Small intestine (tissue), 7 donors: ENCODE results near the gene SUCNR1. TPM values are rescaled to one million over a fixed set of nuclear protein-coding genes. Genes with fewer than 3 reads are reported as not detected.
"Not testable (repeated sequence)": the region's sequence is repeated elsewhere in the genome, so short reads cannot be mapped to it uniquely, and the experiment has no call there.

Source experiments
- DNase-seq, 2 donors: peaks; one replicate each; pipeline versions ENCODE4 v3.0.0 to v3.0.0-alpha.2; 2013
- FAIRE-seq: peaks from 2 replicates; lab custom pipeline; 2012; peaks lifted over from hg19 to GRCh38; lab: Jason Lieb, UNC
- H3K27ac ChIP-seq, 3 donors: one replicate each; pipeline ENCODE4 v1.5.1; 2013; ENCODE audit warnings: low read length in 2 of 3, mild to moderate bottlenecking in 2 of 3, control low read depth in 1 of 3, inconsistent platforms in 1 of 3, low read depth in 1 of 3, moderate library complexity in 1 of 3
- H3K27me3 ChIP-seq, 3 donors: one replicate each; pipeline ENCODE4 v1.6.1; 2013; ENCODE audit warnings: low read length in 3 of 3, inconsistent platforms in 1 of 3; ENCODE audit not compliant: control insufficient read depth in 3 of 3, insufficient read depth in 3 of 3
- H3K36me3 ChIP-seq, 3 donors: one replicate each; pipeline ENCODE4 v1.6.1; 2013; ENCODE audit warnings: low read length in 3 of 3, inconsistent platforms in 1 of 3, low read depth in 1 of 3, mild to moderate bottlenecking in 1 of 3, moderate library complexity in 1 of 3; ENCODE audit not compliant: control insufficient read depth in 3 of 3, insufficient read depth in 2 of 3
- H3K4me1 ChIP-seq, 3 donors: one replicate each; pipeline ENCODE4 v1.6.1; 2013; ENCODE audit warnings: low read length in 2 of 3, inconsistent platforms in 1 of 3, low read depth in 1 of 3, mild to moderate bottlenecking in 1 of 3, moderate library complexity in 1 of 3; ENCODE audit not compliant: control insufficient read depth in 3 of 3, insufficient read depth in 2 of 3
- H3K4me3 ChIP-seq, 3 donors: one replicate each; pipeline ENCODE4 v1.5.1; 2013; ENCODE audit warnings: low read length in 3 of 3, control low read depth in 1 of 3, inconsistent platforms in 1 of 3, low read depth in 1 of 3, mild to moderate bottlenecking in 1 of 3, moderate library complexity in 1 of 3
- H3K9me3 ChIP-seq, 2 donors: one replicate each; pipeline ENCODE4 v1.6.1; 2013; ENCODE audit warnings: low read depth in 1 of 2, low read length in 1 of 2; ENCODE audit not compliant: control insufficient read depth in 2 of 2, insufficient read depth in 1 of 2
- WGBS, 3 donors: extraction: QIAGEN DNeasy Blood & Tissue Kit; methylation state at CpG; one replicate each; pipeline ENCODE4 v1.1.7; 2013; 5-methylcytosine and 5-hydroxymethylcytosine counted together
- polyA plus RNA-seq, 4 donors: library from polyadenylated mRNA; stranded (reverse) in 3 of 4; unstranded in 1 of 4; fragments of 200-250 nt in 3 of 4; fragments of 120-200 nt in 1 of 4; gene quantifications; one replicate each; pipeline versions ENCODE4 v1.2.1 to v1.2.3, GENCODE V29; 2013
- donor health status: healthy with polysubstance abuse.
- donor health status: control.
- donor health status: control.
- donor health status: Bipolar disorder and iron deficiency.
- donor health status: healthy.

SUCNR1 gene
- polyA plus RNA-seq, 4 donors, result 0.22 to 0.89 (median 0.36) TPM

DNA sequence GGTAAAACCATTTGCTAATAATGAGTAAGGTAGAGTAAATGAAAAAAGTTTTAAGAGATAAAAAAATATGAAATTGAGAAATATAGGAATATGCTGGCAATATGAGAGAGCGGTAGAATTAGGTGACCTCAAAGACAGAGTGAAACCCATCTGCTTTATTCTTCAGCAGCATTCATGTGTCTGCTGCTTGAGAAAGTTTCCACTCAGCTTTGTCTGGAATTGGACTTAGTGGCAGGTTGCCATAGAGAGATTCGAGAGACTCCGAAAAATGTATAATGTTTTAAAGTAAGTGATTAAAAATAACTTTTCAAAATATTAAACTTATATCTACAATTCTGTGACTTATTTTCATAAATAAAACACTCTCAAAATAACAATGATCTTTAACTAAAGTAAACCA lies 5.0 kb downstream of the SUCNR1 start:
- Histone ChIP-seq H3K27ac (no peak overlapping the region), H3K36me3 (no peaks in the 10 kb centered on the region), H3K4me3 (no peak overlapping the region), H3K4me1 (peaks cover 0 to 2% (median 0%) of the 10 kb centered on the region in 3 donors), H3K27me3 (no peaks in the 10 kb centered on the region), H3K9me3 (no peaks in the 10 kb centered on the region)
- 68 to 94% (median 92%) methylated on average over 3 of the region's 3 CpGs for WGBS, 3 donors
- DNase-seq (no peak), FAIRE-seq (no peak)

DNA sequence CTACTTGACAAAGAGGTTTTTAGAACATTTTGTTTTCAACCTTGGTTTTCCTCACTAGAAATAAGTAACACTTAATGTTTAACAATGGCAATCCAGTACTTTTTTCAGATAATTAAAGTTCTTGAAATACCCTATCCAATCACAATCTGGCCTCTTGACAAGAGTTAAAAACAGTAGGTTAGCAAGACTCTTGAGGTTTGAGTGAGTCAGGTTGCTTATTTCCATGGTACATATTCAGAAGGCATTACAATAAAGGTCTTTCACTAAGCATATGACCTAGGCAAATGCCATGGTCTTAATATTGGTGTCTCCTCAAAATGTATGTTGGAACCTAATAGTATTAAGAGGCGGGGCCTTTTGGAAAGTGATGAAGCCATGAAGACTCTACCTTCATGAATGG lies 5.6 kb downstream of the SUCNR1 start:
- DNase-seq, result no peak
- H3K4me3 ChIP-seq, result no peak overlapping the region
- H3K27me3 ChIP-seq, result no peaks in the 10 kb centered on the region
- FAIRE-seq, result no peak
- 9 to 47% (median 36%) methylated on average over 1 of the region's 1 CpG for WGBS, 3 donors
- H3K9me3 ChIP-seq, result no peaks in the 10 kb centered on the region
- H3K36me3 ChIP-seq, result no peaks in the 10 kb centered on the region
- H3K27ac ChIP-seq, result no peak overlapping the region
- H3K4me1 ChIP-seq, result peaks cover 0 to 2% (median 0%) of the 10 kb centered on the region in 3 donors

DNA sequence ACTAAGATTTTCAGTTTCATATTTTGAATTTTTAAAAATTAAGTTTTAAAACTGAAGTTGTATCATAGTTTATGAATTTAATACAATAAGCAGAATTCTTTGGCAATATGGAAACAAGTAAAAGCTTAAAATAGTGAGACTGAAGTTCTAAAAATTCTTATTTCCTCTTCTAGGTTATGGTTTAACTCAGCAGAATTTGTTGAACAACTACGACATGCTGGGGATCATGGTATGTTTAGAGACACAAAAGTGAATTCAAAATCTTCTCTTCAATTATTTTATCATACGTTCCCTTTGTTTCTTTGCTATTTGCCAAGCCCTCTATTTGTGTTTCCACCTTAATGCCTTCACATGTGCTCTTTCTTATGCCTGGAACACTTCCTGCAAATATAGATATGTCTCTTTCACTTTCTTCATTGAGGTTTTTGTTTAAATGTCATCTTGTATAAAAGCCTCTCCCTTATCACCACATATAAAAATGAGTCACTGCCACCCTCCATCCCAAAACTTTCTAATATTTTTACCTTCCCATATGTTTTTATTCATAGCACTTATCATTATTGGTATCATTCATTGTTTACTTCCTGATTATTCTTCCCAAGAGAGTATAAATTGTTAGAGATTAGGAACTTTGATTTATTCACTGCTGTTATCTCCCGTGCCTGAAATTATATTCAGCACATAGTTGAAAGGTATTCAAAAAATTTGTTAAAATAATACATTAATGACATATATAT lies 6.4 kb downstream of the SUCNR1 start:
- no peak for FAIRE-seq
- H3K27ac ChIP-seq, result no peak overlapping the region
- WGBS, 3 donors, result 32 to 40% (median 34%) methylated on average over 3 of the region's 3 CpGs

DNA sequence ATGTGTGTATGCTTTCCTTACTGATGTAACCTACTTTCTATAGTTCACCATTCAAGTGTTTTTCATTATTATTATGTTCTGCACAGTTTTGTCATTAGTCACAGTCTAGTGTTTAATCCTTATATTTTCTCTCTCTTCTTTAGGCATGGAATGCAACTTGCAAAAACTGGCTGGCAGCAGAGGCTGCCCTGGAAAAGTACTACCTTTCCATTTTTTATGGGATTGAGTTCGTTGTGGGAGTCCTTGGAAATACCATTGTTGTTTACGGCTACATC lies 6.9 kb downstream of the SUCNR1 start:
- Histone ChIP-seq H3K36me3 (no peaks in the 10 kb centered on the region), H3K4me3 (no peak overlapping the region), H3K27ac (no peak overlapping the region), H3K4me1 (peaks cover 0 to 2% (median 0%) of the 10 kb centered on the region in 3 donors), H3K27me3 (no peaks in the 10 kb centered on the region), H3K9me3 (peaks cover 0 to 9% of the 10 kb centered on the region in 2 donors)
- DNase-seq (no peak), FAIRE-seq (no peak)
- 66 to 92% (median 85%) methylated on average over 2 of the region's 2 CpGs for WGBS, 3 donors

More for the DNA sequence above, 6.4 kb downstream of the SUCNR1 start:
- Histone ChIP-seq H3K4me3 (no peak overlapping the region), H3K27me3 (no peaks in the 10 kb centered on the region), H3K36me3 (no peaks in the 10 kb centered on the region), H3K4me1 (peaks cover 0 to 2% (median 0%) of the 10 kb centered on the region in 3 donors), H3K9me3 (peaks cover 0 to 4% of the 10 kb centered on the region in 2 donors)
- DNase-seq, result no peak

DNA sequence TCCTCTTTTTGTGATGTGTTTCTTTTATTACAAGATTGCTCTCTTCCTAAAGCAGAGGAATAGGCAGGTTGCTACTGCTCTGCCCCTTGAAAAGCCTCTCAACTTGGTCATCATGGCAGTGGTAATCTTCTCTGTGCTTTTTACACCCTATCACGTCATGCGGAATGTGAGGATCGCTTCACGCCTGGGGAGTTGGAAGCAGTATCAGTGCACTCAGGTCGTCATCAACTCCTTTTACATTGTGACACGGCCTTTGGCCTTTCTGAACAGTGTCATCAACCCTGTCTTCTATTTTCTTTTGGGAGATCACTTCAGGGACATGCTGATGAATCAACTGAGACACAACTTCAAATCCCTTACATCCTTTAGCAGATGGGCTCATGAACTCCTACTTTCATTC lies 7.7 kb downstream of the SUCNR1 start:
- Histone ChIP-seq H3K27ac (no peak overlapping the region), H3K36me3 (no peaks in the 10 kb centered on the region), H3K27me3 (no peaks in the 10 kb centered on the region), H3K4me1 (no peaks in the 10 kb centered on the region), H3K4me3 (no peak overlapping the region), H3K9me3 (peaks cover 0 to 12% of the 10 kb centered on the region in 2 donors)
- no peak for FAIRE-seq
- no peak for DNase-seq
- 94% methylated on average over 6 of the region's 6 CpGs for WGBS, 3 donors

DNA sequence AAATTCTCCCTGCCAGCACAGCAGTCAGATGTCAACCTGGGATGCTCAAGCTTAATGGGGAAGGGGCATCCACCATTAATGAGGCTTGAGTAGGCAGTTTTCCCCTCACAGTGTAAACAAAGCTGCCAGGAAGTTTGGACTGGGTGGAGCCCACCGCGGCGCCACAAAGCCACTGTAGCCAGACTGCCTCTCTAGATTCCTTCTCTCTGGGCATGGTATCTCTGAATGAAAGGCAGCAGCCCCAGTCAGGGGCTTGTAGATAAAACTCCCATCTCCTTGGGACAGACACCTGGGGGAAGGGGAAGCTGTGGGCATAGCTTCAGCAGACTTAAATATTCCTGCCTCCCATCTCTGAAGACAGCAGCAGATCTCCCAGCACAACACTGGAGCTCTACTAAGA lies 12.0 kb downstream of the SUCNR1 start:
- not testable (repeated sequence) for H3K4me1 ChIP-seq, H3K27ac ChIP-seq, FAIRE-seq, H3K27me3 ChIP-seq, DNase-seq, H3K36me3 ChIP-seq, H3K4me3 ChIP-seq
- H3K9me3 ChIP-seq, result peaks cover 0 to 12% of the 10 kb centered on the region in 2 donors
- 72 to 90% (median 90%) methylated on average over 3 of the region's 3 CpGs for WGBS, 3 donors

DNA sequence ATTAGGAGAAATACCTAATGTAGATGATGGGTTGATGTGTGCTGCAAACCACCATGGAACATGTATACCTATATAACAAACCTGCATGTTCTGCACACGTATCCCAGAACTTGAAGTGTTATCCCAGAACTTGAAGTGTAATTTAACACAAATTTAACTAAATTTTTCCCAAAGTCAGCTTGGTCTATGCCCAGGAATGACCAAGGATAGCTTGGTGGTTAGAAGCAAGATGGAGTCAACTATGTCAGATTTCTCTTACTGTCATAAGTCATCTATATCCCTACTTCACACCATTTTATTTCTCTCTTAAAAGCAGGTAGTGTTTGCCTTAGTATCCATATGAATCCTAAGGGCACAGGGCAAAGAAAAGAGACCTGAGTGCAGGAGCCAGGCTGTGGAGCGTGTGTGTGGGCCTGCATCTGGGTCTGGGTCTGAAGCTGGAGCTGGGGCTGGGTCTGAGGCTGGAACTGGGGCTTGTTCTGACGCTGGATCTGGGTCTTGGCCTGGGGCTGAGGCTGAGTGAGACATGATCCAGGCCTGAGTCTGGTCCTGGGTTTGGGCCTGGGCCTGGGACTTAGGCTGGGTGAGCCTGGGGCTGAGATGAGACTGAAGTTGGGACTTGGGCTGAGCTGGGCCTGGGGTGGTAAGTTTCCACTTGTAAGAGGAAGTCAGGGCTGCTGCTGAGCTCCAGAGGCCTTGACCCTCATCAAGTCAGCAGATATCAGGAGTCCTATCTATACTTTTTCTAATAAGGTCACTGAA lies 14.2 kb downstream of the SUCNR1 start:
- not testable (repeated sequence) for H3K4me3 ChIP-seq, DNase-seq, H3K4me1 ChIP-seq, H3K27me3 ChIP-seq, H3K27ac ChIP-seq, H3K36me3 ChIP-seq, FAIRE-seq
- 91 to 95% (median 95%) methylated on average over 1 of the region's 3 CpGs for WGBS, 3 donors
- peaks cover 0 to 12% of the 10 kb centered on the region in 2 donors for H3K9me3 ChIP-seq

DNA sequence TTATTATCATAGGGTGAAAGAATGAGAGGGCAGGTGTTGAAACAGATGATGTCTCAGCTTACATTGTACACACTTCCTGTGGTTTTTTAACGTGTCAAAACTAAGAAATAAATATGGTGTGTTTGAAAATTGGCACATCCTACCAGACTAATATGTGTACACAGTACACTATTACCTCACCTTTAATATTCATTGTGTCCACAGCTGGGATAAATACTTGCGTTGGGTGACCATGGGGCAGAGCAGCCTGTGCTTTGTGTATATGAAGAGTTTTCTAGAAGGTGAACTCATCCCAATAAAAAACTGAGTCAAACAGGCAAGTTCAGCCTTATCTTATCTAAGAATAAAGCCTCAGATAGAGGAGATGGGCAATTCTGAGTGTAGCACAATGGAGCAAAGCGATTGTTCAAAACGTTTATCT lies 17.3 kb downstream of the SUCNR1 start:
- no peaks in the 10 kb centered on the region for H3K36me3 ChIP-seq
- no peaks in the 10 kb centered on the region for H3K4me1 ChIP-seq
- H3K4me3 ChIP-seq, result no peak overlapping the region
- H3K9me3 ChIP-seq, result no peaks in the 10 kb centered on the region
- no peak overlapping the region for H3K27ac ChIP-seq
- H3K27me3 ChIP-seq, result no peaks in the 10 kb centered on the region
- 53 to 59% (median 56%) methylated on average over 4 of the region's 4 CpGs for WGBS, 3 donors
- no peak for FAIRE-seq
- DNase-seq, result no peak
